GM12874 (cell line): ENCODE data around the gene MYO16.

Source experiments
- CTCF ChIP-seq: IDR thresholded peaks from 2 replicates; pipeline ENCODE4 v1.5.1; 2011; ENCODE audit warnings: low read depth, mild to moderate bottlenecking, control low read depth, low read length, moderate library complexity; ENCODE audit not compliant: insufficient read depth

Gene MYO16

GRCh38 chr13:109058087-109058486 lies 428.7 kb downstream of the MYO16 start:
- no peak for TF ChIP-seq CTCF

- TF ChIP-seq CTCF, result no peak
Measured at GRCh38 chr13:109072505-109072904, 443.1 kb downstream of the MYO16 start.

GRCh38 chr13:109074436-109074835 lies 445.0 kb downstream of the MYO16 start:
- TF ChIP-seq CTCF, result no peak

- TF ChIP-seq CTCF, result no peak
Measured at GRCh38 chr13:109074853-109075252, 445.4 kb downstream of the MYO16 start.

GRCh38 chr13:109087916-109088623 lies 458.7 kb downstream of the MYO16 start:
- TF ChIP-seq CTCF, result no peak

GRCh38 chr13:109088624-109088917 lies 459.2 kb downstream of the MYO16 start:
- no peak for TF ChIP-seq CTCF

GRCh38 chr13:109090796-109091195 lies 461.4 kb downstream of the MYO16 start:
- no peak for TF ChIP-seq CTCF
